Activated T-cell treated with anti-CD3 and anti-CD28 coated beads for 4 hours (primary cell): Measurements from ENCODE around the gene IGSF21.

Experiments used
- DNase-seq: peaks from one replicate; pipeline ENCODE4 v3.0.0-alpha.2; 2020

IGSF21 gene

GRCh38 chr1:18183533-18183932 is 75.9 kb downstream of the IGSF21 start:
- DNase-seq: no peak

- DNase-seq: no peak
Measured at GRCh38 chr1:18187054-18187453, 79.5 kb downstream of the IGSF21 start.

- no peak for DNase-seq
Measured at GRCh38 chr1:18188820-18189517, 81.4 kb downstream of the IGSF21 start.

GRCh38 chr1:18190598-18190997 is 83.0 kb downstream of the IGSF21 start:
- DNase-seq: no peak

GRCh38 chr1:18191037-18191436 is 83.4 kb downstream of the IGSF21 start:
- DNase-seq: no peak

GRCh38 chr1:18191481-18192155 is 84.0 kb downstream of the IGSF21 start:
- DNase-seq: no peak

GRCh38 chr1:18192182-18192581 is 84.6 kb downstream of the IGSF21 start:
- DNase-seq: no peak

- DNase-seq: no peak
Measured at GRCh38 chr1:18192974-18193373, 85.4 kb downstream of the IGSF21 start.

GRCh38 chr1:18197299-18197698 is 89.7 kb downstream of the IGSF21 start:
- no peak for DNase-seq

GRCh38 chr1:18198260-18198659 is 90.7 kb downstream of the IGSF21 start:
- no peak for DNase-seq

GRCh38 chr1:18199462-18199861 is 91.9 kb downstream of the IGSF21 start:
- DNase-seq: no peak

- no peak for DNase-seq
Measured at GRCh38 chr1:18200136-18200717, 92.6 kb downstream of the IGSF21 start.

GRCh38 chr1:18200918-18201317 is 93.3 kb downstream of the IGSF21 start:
- no peak for DNase-seq

- no peak for DNase-seq
Measured at GRCh38 chr1:18201997-18202719, 94.6 kb downstream of the IGSF21 start.

GRCh38 chr1:18203645-18204044 is 96.0 kb downstream of the IGSF21 start:
- DNase-seq: no peak

GRCh38 chr1:18204575-18204974 is 97.0 kb downstream of the IGSF21 start:
- no peak for DNase-seq

GRCh38 chr1:18205319-18205718 is 97.7 kb downstream of the IGSF21 start:
- DNase-seq: no peak

- DNase-seq: no peak
Measured at GRCh38 chr1:18211764-18212163, 104.2 kb downstream of the IGSF21 start.

GRCh38 chr1:18217398-18218043 is 109.9 kb downstream of the IGSF21 start:
- DNase-seq: no peak

GRCh38 chr1:18229625-18230024 is 122.0 kb downstream of the IGSF21 start:
- DNase-seq: no peak

GRCh38 chr1:18230321-18230720 is 122.7 kb downstream of the IGSF21 start:
- no peak for DNase-seq

- no peak for DNase-seq
Measured at GRCh38 chr1:18230840-18231239, 123.2 kb downstream of the IGSF21 start.

GRCh38 chr1:18232052-18232451 is 124.5 kb downstream of the IGSF21 start:
- no peak for DNase-seq
